GM12875 (cell line): ENCODE results near the gene CAPN8.

Experiments used
- H3K4me3 ChIP-seq: one replicate; pipeline ENCODE4 v1.5.1; 2011; ENCODE audit warnings: low read depth, low read length, control low read depth
- CTCF ChIP-seq: IDR thresholded peaks from 2 replicates; pipeline ENCODE4 v1.5.1; 2011; ENCODE audit warnings: low read depth, mild to moderate bottlenecking, control low read depth, inconsistent platforms, low read length, moderate library complexity, borderline replicate concordance; ENCODE audit not compliant: insufficient read depth

CAPN8 gene

GRCh38 chr1:223556414-223557129 lies 108.9 kb downstream of the CAPN8 start:
- TF ChIP-seq CTCF: peak; percentile 84
- no peak overlapping the region for H3K4me3 ChIP-seq

GRCh38 chr1:223553957-223554356 lies 111.5 kb downstream of the CAPN8 start:
- H3K4me3 ChIP-seq: no peak overlapping the region
- TF ChIP-seq CTCF: no peak

GRCh38 chr1:223551610-223552009 lies 113.9 kb downstream of the CAPN8 start:
- TF ChIP-seq CTCF: no peak
- H3K4me3 ChIP-seq: no peak overlapping the region

- H3K4me3 ChIP-seq: no peak overlapping the region
- peak; percentile 31; the same call in 1 of the 2 replicates for TF ChIP-seq CTCF
Measured at GRCh38 chr1:223549740-223550139, 115.8 kb downstream of the CAPN8 start.

GRCh38 chr1:223547316-223548114 lies 118.0 kb downstream of the CAPN8 start:
- TF ChIP-seq CTCF: no peak
- H3K4me3 ChIP-seq: no peak overlapping the region

GRCh38 chr1:223545343-223545742 lies 120.2 kb downstream of the CAPN8 start:
- TF ChIP-seq CTCF: no peak
- H3K4me3 ChIP-seq: no peak overlapping the region
